T1000 (cell line): Measurements from ENCODE around the gene DHPS.
"Not testable (repeated sequence)": the region's sequence is repeated elsewhere in the genome, so short reads cannot be mapped to it uniquely, and the experiment has no call there.

Source experiments
- DNase-seq: peaks from one replicate; lab custom pipeline; 2025; ENCODE audit warnings: mixed read lengths; lab: John Stamatoyannopoulos, UW

DHPS gene

GRCh38 chr19:12646551-12646950 is 35.1 kb downstream of the DHPS start:
- no peak for DNase-seq

GRCh38 chr19:12643716-12644115 is 38.0 kb downstream of the DHPS start:
- not testable (repeated sequence) for DNase-seq

- DNase-seq, result no peak
These were observed 39.2 kb downstream of the DHPS start for GRCh38 chr19:12642506-12642905.

GRCh38 chr19:12641456-12641855 is 40.2 kb downstream of the DHPS start:
- DNase-seq, result no peak

GRCh38 chr19:12639901-12640613 is 41.6 kb downstream of the DHPS start:
- DNase-seq, result no peak

- DNase-seq, result no peak
These were observed 43.0 kb downstream of the DHPS start for GRCh38 chr19:12638611-12639182.

GRCh38 chr19:12636631-12637030 is 45.0 kb downstream of the DHPS start:
- no peak for DNase-seq

- no peak for DNase-seq
These were observed 52.5 kb downstream of the DHPS start for GRCh38 chr19:12629215-12629614.

- DNase-seq, result no peak
These were observed 53.3 kb downstream of the DHPS start for GRCh38 chr19:12628040-12629022.

- no peak for DNase-seq
These were observed 54.7 kb downstream of the DHPS start for GRCh38 chr19:12626958-12627357.
